NOMO-1 treated with dmso at 0.1 percent for 144 hours (cell line): ENCODE results near the gene NUBPL.

Source experiments
- DNase-seq: peaks from one replicate; lab custom pipeline; 2025; ENCODE audit not compliant: unreplicated experiment; lab: John Stamatoyannopoulos, UW

NUBPL gene

DNA sequence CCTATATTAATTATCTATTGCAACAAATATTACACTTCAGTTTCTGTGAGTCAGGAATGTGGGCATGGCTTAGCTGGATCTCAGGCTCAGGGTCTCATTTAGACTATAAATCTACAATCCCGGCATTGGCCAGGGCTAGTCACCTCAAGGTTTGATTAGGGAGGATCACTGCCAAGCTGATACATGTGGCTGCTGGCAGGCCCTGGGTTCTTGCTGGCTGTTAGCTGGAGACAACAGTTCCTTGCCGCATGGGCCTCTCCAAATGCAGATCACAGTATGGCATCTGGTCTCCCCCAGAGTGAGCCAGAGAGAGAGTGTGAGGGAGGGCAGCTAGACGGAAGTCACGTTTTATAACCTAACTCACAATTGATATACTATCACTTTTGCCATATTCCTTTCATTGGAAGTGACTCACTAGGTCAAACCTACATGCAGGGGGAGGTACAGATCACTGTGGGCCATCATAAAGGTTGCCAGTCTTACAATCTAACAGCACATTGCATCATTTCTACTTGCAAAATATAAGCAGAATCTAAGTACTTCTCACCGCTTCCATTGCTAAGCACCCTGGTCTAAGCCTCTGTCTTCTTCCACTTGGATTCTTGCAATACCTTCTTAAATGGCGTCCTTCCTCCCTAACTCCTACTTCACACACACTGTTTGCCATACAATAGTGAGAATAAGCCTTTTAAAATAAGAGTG lies 341.9 kb downstream of the NUBPL start:
- no peak for DNase-seq

DNA sequence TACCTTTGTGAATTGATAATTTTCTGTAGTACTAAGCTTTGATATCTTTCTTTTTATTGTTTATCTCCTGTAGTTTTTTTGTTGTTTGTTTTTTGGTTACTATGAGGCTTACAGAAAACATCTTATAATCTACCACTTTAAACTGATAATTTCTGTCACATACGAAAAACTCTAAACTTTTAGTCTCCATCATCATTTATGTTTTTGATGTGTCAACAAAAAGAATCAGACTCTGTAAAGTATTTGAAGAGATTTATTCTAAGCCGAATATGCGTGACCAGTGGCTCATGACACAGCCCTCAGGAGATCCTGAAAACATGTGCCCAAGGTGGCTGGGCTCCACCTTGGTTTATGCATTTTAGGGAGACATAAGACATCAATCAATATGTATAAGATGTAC lies 348.8 kb downstream of the NUBPL start:
- DNase-seq = no peak
